Brain microvascular endothelial cell (primary cell): Measurements from ENCODE around the gene TMEM178B.

Experiments used
- DNase-seq: peaks from one replicate; pipeline ENCODE4 v3.0.0-alpha.2; 2020
- H3K27ac ChIP-seq: fragments of 250-450 bp; sonication (Bioruptor Pico); 2 replicates; pipeline ENCODE4 v1.5.1; 2020; ENCODE audit warnings: mild to moderate bottlenecking, moderate library complexity
- H3K27me3 ChIP-seq: fragments of 250-450 bp; sonication (Bioruptor Pico); replicated peaks from 2 replicates; pipeline ENCODE4 v1.5.1; 2020; ENCODE audit warnings: mild to moderate bottlenecking
- H3K36me3 ChIP-seq: fragments of 250-450 bp; sonication (Bioruptor Pico); replicated peaks from 2 replicates; pipeline ENCODE4 v1.5.1; 2020; ENCODE audit warnings: mild to moderate bottlenecking
- H3K4me3 ChIP-seq: 2 replicates; pipeline ENCODE4 v1.5.1; 2011; ENCODE audit warnings: low read depth, mild to moderate bottlenecking, control low read depth, low read length, moderate library complexity
- in situ Hi-C: cut with HindIII; loops from 2 replicates; pipeline ENCODE4 v1.10.0; 2017; ENCODE audit warnings: low sequenced_read_pairs, low pct_ligation_motif_present
- TF ChIP-seq, protein P1 (sequence below): IDR thresholded peaks from 2 replicates; pipeline ENCODE4 v1.5.1; 2011; ENCODE audit warnings: low read depth, mild to moderate bottlenecking, moderate library complexity, low read length, control low read depth, inconsistent platforms; ENCODE audit errors: missing control alignments

TMEM178B gene

DNA sequence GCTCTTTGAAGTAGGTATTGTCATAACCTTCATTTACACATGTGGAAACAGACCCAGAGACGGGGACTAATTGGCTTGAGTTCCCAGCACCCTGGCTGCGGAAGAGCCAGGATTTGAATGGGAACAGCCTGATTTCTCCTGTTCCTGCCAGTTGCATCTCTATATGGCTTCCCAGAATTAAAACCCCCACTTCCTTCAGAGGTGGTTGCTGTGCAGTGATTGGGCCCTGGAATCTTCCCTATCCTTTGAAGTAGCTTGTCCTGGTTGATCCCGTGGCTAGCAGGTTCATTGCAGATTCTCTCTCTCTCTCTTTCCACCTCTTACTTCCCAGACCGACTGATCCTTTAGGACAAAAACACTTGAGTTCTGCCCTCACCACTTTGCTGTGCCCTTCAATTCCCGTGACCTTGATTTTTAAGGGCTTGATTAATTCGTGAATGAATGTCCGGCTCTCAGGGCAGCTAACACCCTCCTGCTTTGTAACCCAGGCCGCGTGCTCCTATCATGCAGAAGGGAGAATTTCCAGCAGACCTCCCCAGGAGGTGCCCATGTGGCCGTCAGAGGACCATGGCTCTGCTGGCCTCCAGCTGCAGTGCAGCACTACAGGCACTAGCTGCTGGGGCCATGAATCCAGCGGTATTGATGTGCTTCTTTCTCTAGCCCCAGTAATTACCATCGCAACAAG is 356.7 kb downstream of the TMEM178B start:
- TF ChIP-seq, protein P1, sequence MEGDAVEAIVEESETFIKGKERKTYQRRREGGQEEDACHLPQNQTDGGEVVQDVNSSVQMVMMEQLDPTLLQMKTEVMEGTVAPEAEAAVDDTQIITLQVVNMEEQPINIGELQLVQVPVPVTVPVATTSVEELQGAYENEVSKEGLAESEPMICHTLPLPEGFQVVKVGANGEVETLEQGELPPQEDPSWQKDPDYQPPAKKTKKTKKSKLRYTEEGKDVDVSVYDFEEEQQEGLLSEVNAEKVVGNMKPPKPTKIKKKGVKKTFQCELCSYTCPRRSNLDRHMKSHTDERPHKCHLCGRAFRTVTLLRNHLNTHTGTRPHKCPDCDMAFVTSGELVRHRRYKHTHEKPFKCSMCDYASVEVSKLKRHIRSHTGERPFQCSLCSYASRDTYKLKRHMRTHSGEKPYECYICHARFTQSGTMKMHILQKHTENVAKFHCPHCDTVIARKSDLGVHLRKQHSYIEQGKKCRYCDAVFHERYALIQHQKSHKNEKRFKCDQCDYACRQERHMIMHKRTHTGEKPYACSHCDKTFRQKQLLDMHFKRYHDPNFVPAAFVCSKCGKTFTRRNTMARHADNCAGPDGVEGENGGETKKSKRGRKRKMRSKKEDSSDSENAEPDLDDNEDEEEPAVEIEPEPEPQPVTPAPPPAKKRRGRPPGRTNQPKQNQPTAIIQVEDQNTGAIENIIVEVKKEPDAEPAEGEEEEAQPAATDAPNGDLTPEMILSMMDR, result no peak
- in situ Hi-C loops, result no loop called here

DNA sequence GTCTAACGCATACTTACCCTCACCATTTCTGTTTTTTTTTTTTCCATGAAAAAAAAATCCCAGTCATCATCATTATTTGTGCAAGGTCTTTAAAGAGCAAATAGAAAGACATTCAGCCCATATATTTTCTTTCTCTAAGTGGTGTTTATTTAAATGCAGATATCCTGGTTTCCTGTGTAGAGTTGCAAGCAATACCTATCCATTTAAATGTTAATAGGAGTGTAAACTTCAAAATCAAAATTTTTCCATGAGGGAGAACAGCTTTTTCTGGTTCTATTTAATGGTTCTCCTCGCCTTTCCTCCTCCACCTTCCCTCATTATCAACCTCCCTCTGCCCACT is 357.2 kb downstream of the TMEM178B start:
- Histone ChIP-seq H3K4me3 (no peak overlapping the region), H3K36me3 (no peaks in the 10 kb centered on the region), H3K27me3 (no peaks in the 10 kb centered on the region), H3K27ac (no peak overlapping the region)
- TF ChIP-seq, protein P1, result no peak
- no peak for DNase-seq
- in situ Hi-C loops, result no loop called here

More for the DNA sequence above, 356.7 kb downstream of the TMEM178B start:
- H3K27ac ChIP-seq, result no peak overlapping the region
- H3K4me3 ChIP-seq, result no peak overlapping the region
- no peaks in the 10 kb centered on the region for H3K36me3 ChIP-seq
- DNase-seq, result no peak
- H3K27me3 ChIP-seq, result no peaks in the 10 kb centered on the region

DNA sequence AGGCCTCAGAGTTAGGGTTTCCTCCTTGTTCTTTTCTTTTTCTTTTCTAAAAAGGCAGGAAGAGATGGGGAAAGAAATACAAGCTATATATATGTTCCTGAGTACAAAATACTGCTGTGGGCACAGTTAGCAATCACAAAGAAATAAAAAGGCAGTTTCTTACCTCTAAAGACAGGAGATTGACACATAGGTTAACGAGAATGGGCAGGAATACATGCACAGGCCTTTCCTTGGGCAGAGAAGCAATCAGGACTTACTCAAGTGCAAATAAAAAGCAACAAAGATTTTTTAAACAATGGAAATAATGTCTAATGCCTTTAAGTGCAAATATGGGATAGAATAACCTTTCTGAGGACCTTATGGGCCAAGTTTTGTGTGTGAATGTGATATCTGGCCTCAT is 357.8 kb downstream of the TMEM178B start:
- Histone ChIP-seq H3K36me3 (no peaks in the 10 kb centered on the region), H3K4me3 (no peak overlapping the region), H3K27ac (no peak overlapping the region), H3K27me3 (no peaks in the 10 kb centered on the region)
- in situ Hi-C loops, result no loop called here
- DNase-seq, result no peak
- TF ChIP-seq, protein P1, result no peak

DNA sequence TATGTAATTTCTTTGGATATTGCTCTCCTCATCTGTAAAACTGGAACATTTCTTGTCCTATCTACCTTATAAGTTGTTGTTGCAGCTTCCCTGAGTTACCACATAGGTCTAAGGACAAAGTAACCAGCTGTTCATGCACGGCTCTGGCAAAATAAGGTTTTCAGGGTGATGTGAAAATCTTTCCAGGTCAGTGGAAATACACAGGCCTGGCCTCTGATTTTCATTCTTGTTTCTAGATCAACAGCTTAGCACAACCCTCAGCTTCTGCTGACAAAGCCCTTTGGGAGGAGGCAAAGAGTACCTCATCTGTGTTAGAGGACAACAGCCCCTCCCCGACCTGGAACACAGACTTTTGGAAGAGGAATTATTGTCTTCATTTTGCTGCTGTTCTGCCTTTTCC is 359.8 kb downstream of the TMEM178B start:
- in situ Hi-C loops, result no loop called here
- H3K36me3 ChIP-seq, result no peaks in the 10 kb centered on the region
- no peaks in the 10 kb centered on the region for H3K27me3 ChIP-seq
- H3K27ac ChIP-seq, result no peak overlapping the region
- TF ChIP-seq, protein P1, result no peak
- DNase-seq, result no peak
- H3K4me3 ChIP-seq, result no peak overlapping the region

DNA sequence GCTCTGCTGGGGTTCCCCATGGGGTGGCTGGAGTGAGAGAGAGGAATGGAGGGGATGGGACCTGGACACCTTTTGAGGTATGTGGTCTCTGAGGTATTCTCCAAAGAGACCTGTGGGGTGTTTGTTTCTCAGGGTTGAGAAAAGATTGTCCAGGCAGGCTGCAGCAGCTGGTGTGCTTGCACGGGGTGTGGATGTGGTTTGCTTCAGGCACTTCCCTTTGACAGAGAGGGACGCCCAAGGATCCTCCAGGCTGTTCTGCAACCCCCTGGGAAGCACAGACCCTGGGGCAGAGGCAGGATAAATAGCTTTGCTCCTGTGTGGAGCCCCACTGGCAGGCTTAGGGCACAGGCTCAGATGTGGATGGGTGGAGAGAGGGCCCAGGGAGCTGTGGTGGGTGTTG is 362.3 kb downstream of the TMEM178B start:
- TF ChIP-seq, protein P1, result no peak
- Histone ChIP-seq H3K4me3 (no peak overlapping the region), H3K27me3 (no peaks in the 10 kb centered on the region), H3K36me3 (no peaks in the 10 kb centered on the region), H3K27ac (no peak overlapping the region)
- DNase-seq, result no peak
- in situ Hi-C loops, result no loop called here

DNA sequence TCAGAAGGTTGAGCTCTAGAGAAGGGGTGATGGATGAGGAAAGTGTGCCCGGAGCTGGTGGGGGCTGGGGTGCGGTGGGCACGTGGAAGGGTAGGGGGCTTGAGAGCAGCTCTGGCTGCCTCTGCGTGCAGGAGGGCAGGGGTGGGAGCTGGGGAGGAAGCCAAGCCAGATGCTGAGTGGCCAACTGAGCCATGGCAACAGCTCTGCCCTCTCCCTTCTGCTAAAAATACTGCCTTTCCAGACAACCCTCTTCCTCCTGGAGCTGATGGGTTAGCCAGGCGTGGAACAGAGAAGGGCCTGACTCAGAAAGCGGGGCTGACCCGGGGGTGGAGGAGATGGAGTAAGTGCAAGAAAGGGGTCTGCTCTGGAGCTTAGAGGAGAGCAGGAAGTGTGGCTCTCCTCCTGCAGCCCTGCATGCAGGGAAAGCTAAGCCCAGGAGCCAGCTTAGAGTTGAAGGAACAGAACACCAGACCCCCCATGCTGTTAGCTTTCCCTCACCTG is 362.8 kb downstream of the TMEM178B start:
- no peak for DNase-seq
- TF ChIP-seq, protein P1, result no peak
- in situ Hi-C loops, result no loop called here

More for the DNA sequence above, 362.8 kb downstream of the TMEM178B start:
- Histone ChIP-seq H3K4me3 (no peak overlapping the region), H3K36me3 (no peaks in the 10 kb centered on the region), H3K27ac (no peak overlapping the region), H3K27me3 (no peaks in the 10 kb centered on the region)
